Stimulated activated CD4-positive, alpha-beta T cell treated with anti-CD3 and anti-CD28 coated beads, Interleukin-4, amount 100 ng/mL, for 4 hours (primary cell): Measurements from ENCODE around the gene GPC6.
"Not testable (repeated sequence)": the region's sequence is repeated elsewhere in the genome, so short reads cannot be mapped to it uniquely, and the experiment has no call there.

ENCODE experiments used
- DNase-seq, 2 experiments: peaks; one replicate each; pipeline ENCODE4 v3.0.0-alpha.2; 2020

Gene GPC6

DNA sequence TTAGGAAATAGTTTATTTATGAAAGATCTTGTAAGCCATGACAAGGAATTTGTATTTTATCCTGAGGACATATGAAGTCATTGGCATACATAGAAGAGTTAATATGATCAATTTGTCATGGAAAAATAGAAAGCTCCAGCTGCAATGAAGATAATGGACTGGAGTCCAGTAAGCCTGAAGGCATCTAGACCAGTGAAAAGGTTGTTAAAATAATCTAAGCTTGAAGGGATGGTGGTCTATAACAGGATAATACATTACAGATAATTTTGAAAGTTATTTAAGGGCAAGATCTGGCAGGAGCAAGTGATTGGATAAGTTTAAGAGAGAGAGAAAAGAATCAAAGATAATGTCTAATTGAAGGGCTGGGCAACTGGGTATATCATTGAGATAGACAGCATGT, 224.2 kb downstream of the GPC6 start:
- DNase-seq, result no peak

DNA sequence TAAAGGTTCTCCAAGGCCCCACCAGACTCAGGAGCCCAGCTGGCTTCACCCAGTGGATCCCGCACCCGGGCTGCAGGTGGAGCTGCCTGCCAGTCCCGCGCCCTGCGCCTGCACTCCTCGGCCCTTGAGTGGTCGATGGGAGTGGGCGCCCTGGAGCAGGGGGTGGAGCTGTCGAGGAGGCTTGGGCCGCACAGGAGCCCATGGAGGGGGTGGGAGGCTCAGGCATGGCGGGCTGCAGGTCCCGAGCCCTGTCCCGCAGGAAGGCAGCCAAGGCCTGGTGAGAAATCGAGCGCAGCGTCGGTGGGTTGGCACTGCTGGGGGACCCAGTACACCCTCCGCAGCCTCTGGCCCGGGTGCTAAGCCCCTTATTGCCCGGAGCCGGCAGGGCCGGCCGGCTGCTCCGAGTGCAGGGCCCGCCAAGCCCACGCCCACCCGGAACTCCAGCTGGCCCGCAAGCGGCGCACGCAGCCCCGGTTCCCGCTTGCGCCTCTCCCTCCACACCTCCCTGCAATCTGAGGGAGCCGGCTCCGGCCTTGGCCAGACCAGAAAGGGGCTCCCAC, 228.1 kb downstream of the GPC6 start:
- DNase-seq, result not testable (repeated sequence)

DNA sequence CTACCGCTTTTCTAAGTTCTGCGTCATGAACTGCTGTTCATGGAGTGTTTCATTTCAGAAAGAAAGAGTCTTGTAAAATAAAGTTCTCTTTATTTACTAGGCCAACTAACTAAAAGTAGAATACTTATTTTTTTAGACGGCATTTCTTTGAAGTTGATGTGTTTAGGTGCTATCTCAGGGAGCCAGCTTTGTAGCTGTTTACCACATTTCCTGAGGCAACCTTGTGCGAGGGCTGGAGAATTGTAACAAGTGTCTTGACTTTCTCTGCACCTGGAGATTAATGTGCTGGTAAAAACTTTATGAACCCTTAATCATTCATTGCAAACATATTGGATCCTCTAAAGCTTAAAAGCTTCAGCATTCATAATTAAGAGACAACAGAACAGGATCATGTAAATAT, 229.3 kb downstream of the GPC6 start:
- no peak for DNase-seq

DNA sequence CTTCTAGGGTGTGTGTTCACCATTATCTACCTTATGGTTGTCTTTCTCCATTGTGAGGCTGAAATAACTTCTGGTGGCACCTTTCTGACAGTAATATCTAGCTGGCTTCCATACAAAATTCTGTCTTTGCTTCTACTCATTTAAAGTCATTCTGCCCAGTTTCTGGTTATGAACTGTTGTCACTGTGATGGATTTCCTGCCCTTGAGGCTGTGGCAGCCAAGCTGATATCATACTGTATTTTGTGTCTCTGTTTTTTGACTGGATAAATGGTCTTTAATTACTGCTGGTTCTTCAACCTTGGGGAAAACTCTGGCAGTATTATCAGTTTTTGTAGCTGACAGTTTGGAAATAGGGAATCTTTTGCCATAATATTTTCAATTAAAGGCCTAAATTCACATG, 233.4 kb downstream of the GPC6 start:
- no peak for DNase-seq

DNA sequence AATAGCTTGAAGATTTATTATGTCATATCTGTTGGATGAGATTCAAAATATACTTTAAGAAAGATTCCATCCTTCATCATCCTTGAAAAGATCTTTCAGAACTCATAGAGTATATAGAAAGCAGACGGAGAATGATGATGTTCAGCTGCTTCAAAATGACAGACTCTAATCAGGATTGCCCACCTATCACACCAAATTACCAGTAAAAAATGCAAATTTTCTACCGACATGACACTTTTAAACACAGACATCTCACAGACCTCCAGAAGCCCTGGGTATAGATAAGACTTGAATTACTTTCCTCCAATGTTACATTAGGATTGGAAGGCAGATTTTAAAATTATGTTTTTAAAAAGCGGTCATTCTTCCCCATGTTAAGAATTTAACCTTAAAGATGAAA, 235.5 kb downstream of the GPC6 start:
- no peak for DNase-seq

DNA sequence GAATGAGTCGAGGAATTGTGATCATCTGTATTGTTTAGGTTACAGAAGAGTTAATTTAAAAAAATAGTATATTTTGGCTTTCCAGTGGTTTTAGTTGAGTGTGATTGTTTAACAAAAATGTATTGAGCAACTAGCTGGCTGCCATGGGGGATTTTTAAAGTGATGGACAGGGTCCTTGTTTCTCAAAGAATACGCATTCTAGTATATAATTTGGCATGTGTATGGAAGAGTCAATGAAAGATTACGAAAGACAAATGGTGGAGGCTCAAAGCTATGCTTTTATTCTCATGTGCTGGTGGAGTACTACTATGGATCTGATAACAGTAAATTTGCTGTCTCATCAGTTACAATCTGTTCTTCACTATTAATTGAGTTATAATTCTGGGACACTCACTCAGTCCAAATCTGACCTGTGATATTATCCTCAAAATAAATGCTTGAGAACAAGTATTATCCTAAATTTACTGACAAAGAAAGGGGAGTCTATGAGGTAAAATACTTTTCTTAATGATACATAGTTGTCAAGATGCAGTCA, 240.0 kb downstream of the GPC6 start:
- DNase-seq, result no peak

DNA sequence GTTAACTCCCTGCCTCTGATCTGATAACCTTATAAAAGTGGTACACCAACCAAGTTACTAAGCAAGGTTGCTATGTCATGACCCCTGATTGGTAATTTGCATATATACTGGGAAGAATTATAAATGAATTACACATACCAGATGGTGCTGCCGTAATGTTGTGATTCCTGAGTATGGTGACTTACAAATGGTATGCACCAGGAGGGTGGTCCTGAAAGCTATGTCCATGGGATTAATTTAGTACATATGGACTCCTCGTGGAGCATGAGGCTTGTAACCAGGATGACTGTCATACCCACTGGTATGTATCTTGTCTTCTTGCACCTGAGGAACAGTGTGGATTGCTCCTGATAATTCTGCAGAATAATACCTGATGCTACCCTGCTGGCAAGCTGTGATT, 240.6 kb downstream of the GPC6 start:
- no peak for DNase-seq

DNA sequence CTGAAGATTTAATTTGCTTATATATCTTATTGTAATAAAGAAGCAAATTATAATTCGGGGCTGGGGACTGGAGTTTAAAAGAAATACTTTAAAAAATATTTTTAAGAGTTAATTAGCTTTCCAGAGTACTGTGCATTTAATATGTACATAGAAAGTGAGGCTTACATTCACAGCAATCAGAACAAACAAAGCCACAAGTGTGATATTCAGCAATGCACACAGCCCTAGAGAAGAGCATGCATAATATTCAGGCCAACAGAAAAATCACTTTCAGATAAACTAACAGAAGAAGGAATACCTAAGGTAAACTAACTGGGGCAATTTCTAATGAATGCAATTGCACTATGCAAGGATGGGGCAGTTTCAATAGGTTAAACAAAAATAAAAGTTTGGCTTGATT, 241.8 kb downstream of the GPC6 start:
- no peak for DNase-seq

DNA sequence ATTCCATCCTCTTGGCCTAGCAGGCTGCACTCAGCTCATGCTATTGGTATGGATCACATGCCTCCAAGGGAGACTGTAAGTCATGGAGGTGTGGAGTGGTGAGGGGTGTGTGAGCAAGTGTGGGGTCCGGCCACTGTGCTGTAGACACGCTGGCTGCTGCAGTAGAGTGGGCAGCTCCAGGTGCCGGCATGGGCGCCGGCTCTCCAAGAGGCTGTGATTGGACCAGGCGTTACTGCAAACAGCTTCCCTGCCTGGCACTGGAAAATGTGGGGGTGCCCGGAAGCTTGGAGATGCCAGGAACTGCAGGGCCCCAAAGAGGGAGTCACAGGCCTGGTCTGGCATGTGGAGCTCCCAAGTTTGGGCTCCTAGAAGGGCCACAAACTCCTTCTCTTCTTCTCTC, 245.7 kb downstream of the GPC6 start:
- DNase-seq, result no peak

DNA sequence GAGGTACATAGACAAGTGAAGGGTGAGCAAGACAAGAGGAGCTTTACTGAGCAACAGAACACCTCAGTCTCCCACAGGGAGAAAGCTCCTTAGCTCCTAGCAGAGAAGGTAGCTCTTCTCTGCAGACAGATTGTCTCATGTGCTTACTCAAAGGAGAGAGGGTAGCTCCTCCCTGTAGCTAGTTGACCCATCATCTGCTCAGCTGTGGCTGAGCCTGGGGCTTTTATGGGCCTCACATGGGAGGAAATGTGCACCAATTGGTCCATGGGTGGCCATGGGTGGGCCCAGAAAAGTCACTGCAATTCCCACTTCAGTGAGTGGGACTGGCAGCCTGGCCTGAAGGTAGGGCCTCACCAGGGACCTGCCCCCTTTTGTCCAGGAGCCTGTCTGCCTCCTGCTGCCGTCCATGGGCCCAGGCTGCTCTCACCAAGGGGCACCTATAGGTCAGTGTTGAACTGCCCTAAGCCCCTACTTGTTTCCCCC, 246.2 kb downstream of the GPC6 start:
- DNase-seq, result no peak

DNA sequence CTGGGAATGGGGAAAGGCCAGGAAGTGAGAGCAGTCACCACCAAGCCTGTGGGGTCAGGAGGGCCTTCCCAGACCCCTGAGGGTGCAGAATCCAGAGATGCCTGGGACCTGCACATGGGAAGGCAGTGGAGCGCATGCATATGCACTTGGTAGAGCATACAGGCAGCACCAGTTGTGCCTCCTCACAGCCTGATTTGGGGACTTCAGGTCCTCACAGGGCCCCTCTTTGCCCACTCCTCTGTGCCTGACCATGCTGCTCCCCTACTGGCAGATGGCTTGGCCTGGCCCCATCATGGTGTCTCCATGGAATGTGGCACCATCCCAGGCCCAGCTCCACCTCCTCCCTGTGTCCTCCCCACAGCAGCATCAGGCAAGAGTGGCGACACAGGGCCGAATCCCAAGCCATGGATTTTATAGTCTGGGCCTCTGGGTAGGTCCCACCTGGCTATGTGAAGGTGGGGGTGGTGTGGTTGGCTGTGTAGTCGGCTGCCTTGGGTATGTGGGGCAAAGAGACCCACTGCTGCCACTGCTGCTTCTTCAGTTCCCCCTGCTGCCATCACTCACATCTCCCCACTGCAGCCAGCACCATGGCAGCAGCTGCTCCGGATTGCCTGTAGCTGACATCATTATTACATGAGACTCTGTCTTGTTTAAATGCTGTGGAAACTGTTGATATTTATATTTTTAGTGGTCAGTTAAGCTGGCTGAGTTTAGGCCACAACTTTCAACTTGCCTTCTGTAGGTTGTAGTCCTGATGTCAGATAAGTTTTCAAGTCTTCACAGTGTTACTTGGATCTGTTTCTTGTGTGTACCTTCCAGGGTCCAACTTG, 247.0 kb downstream of the GPC6 start:
- DNase-seq, result no peak

DNA sequence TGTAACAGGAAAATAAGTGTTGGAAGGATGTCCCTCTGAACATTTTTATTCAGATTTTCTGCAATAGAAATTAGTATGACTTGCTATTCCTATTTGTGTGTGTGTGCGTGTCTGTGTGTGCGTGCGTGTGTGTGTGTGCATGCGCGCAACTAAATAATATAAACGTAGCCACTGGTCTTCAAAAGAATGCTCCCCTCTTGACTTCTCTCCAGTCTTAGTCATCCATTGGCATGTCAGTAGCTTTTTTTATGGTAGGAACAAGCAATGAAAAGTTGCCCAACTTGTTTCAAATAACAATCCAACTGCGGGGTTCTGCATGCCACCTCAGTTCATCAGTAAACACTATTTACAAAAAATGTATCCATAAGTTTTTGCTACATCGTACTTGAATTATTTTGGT, 249.6 kb downstream of the GPC6 start:
- no peak for DNase-seq

DNA sequence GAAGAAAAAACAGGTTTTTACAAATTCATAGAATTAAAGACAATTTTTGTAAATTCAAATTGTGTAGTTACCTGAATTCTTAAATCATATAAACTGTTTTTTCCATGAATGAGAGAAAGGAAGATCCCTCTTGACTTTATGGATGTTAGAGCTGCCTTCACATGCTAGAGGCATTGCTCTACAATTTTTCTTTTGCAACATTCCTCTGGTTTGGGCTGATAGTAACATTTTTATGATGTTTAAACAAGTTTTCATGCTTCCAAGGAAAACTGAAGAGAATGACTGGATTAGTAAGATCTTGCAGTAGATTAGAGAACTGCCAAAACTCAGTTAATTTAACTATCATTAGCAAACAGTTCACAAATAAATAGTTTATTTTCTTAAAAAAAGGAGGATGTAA, 250.6 kb downstream of the GPC6 start:
- DNase-seq, result no peak

DNA sequence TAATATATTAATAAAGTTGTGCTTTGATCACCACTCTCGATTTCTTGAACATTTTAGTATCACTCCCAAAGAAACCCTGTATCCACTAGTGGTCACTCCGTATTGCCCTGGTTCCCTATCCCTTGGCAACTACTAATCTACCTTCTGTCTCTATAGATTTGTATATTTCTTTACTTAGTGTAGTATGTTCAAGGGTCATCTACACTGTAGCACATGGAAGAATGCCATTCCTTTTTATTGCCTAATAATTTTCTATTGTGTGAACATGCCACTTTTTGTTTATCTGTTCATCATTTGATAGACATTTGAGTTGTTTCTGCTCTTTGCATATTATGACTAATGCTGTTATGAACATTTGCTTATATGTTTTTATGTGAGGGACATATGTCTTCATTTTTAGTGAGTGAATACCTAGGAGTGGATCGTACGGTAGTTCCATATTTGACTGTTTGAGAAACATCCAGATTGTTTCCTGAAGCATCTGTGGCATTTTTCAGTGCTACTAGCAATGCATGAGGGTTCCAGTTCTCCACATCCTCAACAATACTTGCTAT, 254.0 kb downstream of the GPC6 start:
- no peak for DNase-seq

DNA sequence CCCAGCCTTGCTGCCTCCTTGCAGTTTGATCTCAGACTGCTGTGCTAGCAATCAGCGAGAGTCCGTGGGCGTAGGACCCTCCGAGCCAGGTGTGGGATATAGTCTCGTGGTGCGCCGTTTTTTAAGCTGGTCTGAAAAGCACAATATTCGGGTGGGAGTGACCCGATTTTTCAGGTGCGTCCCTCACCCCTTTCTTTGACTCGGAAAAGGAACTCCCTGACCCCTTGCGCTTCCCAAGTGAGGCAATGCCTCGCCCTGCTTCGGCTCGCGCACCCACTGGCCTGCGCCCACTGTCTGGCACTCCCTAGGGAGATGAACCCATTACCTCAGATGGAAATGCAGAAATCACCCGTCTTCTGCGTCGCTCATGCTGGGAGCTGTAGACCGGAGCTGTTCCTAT, 269.5 kb downstream of the GPC6 start:
- not testable (repeated sequence) for DNase-seq

DNA sequence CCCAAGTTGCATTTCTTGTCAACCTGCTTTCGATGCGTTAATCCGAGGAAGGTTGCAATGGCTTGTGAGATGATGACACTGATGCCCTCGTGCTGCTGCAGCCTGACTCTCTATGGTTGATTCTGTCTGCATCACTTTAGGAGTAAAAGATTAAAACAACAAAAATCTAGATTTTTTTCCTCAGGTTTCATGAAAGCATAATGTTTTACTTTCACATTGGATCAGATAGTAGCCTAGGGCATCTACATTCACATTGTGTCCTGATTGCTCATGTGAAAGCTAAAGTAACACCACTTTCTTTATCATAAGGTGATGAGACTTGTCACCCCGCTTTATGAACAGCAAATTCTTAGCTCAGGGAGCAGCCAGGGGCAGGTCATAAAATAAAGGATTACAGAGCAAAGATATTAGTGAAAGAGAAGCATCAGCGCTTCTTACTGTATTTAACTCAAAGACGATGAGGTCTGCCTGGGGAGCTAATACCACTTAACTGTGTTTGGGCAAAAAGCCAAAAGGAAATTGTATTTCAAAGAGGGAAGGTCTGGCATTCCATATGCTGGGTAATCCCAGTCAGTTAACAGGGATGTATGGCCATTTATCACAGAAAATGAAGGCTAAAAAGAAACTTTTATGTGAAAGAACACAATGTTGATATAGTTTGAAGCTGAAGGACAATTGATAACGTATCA, 270.5 kb downstream of the GPC6 start:
- no peak for DNase-seq

DNA sequence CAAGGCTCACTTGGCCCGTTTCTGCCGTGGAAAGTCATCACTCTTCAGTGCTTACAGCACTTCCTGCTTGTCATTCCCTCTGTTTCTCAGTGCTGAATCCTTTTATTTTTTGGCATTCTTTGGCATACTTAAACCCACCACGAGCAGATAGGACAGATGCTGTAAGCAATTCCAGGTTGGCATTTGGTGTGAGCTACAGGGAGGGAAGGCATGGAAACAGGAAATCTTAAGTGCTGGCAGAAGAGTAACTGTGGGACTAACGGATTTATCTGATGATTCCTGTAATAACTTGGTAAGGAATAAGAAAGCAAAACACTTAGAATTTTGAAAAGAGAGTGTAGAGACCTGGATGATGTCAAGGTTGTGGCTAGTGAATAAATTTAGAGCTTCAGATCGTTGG, 273.4 kb downstream of the GPC6 start:
- no peak for DNase-seq

DNA sequence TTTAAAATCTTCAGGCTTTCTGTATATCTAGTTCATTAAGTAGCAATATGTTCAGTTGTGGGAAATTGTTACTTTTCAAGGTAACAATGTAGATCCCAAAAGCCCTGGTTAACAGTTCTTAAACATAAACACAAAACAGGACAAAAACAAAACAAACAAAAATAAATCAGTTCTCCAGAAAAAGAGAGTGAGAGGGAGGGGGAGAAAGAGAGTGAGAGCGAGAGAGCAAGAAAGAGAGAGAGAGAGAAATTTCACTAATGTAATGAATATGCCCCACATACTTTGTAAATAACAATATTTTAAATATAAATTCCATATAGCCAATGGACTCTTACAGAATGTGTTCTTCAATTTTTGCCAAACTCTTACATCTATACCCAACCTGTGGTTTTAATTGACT, 275.5 kb downstream of the GPC6 start:
- DNase-seq, result no peak

DNA sequence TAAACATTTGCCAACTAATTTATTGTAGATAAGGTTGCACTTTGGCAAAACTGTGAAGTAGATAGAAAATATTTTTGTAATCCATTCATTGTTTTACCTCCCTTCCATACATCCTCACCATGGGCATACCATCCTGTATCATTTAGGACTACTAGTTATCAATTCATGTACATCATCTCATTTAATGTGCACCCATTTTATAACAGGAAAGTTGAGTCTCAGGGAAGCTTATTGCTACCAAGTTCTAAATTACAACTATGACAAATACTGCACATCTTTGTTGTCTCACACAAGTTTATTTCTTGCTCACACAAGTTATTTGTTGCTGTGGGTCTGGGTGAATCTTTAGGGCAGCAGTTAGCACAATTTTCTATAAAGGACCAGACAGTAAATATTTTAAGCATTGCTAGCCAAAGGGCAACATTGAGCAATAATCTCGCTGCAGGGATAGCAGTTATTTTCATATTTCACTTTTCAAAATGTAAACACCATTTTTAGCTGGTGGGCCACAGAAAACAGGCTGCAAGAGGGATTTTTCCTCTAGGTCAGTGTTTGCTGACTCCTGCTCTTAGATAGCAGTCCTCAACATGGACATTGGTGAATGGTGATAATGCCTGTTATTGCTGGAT, 276.5 kb downstream of the GPC6 start:
- no peak for DNase-seq

DNA sequence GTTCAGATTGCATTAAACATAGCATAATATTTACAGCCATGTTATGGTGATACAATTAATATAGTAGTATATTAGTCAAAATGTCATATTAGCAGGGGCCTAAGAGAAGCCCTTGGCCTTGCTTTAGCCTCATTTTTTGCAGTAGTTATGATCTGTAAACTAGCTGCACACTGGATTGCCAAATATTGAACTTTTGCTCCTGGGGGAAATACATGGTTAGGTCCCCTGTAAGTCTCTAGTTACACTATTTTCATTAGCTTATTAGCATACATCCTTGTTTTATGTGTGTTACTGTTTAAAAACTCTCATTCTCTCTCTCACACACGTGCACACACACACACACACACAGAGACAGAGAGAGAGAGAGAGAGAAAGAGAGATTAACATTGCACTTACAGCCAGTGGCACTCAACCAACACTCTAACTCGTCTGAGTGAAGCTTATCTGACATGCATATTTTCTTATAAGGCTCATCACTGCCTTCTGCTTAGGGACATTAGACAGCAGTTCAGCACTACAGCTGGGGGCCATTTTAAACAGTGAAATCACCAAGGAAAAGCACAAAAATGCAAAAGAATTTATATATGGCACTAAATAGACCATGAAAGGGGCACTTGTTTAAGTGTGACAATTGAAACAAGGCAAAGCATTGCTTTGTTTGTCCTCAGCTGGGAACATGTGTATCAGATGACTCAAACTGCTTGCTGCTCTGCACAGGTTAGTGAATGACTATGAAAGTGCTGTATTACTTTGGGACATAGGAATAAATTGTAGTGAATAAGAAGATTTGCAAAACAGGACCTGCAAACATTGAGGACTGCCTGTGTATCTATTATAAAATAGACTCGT, 278.7 kb downstream of the GPC6 start:
- DNase-seq, result no peak

DNA sequence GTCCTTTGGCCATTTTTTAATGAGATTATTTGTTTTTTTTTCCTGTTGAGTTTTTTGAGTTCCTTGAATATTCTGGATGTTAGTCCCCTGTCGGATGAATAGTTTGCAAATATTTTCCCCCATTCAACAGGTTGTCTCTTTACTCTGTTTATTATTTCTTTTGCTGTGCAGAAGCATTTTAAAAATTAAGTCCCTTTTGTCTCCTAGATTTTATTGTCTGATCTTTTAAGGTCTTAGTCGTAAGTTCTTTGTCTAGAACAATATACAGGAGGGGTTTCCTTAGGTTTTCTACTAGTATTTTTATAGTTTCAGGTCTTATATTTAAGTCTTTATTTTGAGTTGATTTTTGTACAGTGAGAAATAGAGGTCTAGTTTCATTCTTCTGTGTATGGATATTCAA, 284.4 kb downstream of the GPC6 start:
- DNase-seq, result no peak

DNA sequence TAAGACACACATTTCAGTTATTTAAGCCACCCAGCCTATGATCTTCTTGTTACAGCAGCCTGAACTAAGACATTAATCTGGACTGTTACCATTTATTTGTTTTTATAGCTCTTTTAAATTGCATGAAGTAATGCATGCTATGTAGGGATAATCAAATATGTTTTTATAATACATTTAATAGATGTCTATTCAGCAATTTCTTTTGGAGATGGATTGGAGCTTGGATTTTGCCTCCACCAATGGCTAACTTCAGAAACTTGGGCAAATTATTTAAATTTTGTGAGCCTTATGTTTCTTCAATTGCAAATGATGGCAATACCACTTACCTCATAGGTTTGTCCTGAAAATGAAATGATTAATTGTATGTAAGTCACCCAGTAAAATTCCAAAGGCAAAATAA, 288.7 kb downstream of the GPC6 start:
- DNase-seq, result no peak
